Lung (tissue), 12 donors: Measurements from ENCODE around the gene FOXI2. TPM values are rescaled to one million over a fixed set of nuclear protein-coding genes. Genes with fewer than 3 reads are reported as not detected.
A peak's percentile ranks its signal among the peaks of the same experiment; 100 is the strongest.

Source experiments
- ATAC-seq: fragments of 200-7000 bp; cut with Tn5 transposase; one replicate; pipeline ENCODE4 v1.9.1; 2020; ENCODE audit warnings: moderate number of reproducible peaks; ENCODE audit not compliant: insufficient read depth, low FRiP score
- DNase-seq, 3 donors: peaks; one replicate each; pipeline ENCODE4 v3.0.0-alpha.2; 2013 to 2017
- H3K27ac ChIP-seq, 2 donors: one replicate each; pipeline ENCODE4 v1.5.1; 2013; ENCODE audit warnings: mild to moderate bottlenecking in 2 of 2, moderate library complexity in 2 of 2, control low read depth in 1 of 2, inconsistent platforms in 1 of 2, low read depth in 1 of 2, low read length in 1 of 2
- H3K27me3 ChIP-seq, 3 donors: one replicate each; pipeline ENCODE4 v1.5.1; 2013; ENCODE audit warnings: low read length in 2 of 3; ENCODE audit not compliant: control insufficient read depth in 3 of 3, insufficient read depth in 3 of 3
- H3K36me3 ChIP-seq, 4 donors: one replicate each; pipeline ENCODE4 v1.5.1; 2013; ENCODE audit warnings: low read length in 4 of 4, mild to moderate bottlenecking in 1 of 4, moderate library complexity in 1 of 4; ENCODE audit not compliant: control insufficient read depth in 4 of 4, insufficient read depth in 4 of 4
- H3K4me1 ChIP-seq, 5 donors: one replicate each; pipeline ENCODE4 v1.5.1; 2013; ENCODE audit warnings: low read length in 5 of 5, mild to moderate bottlenecking in 2 of 5, moderate library complexity in 1 of 5; ENCODE audit not compliant: control insufficient read depth in 5 of 5, insufficient read depth in 5 of 5
- H3K4me3 ChIP-seq: one replicate; pipeline ENCODE4 v1.5.1; 2013; ENCODE audit warnings: mild to moderate bottlenecking, control low read depth, moderate library complexity
- H3K9ac ChIP-seq, 2 donors: one replicate each; pipeline ENCODE4 v1.5.1; 2013; ENCODE audit warnings: low read length in 2 of 2, control low read depth in 1 of 2; ENCODE audit not compliant: insufficient read depth in 1 of 2
- H3K9me3 ChIP-seq, 4 donors: one replicate each; pipeline ENCODE4 v1.5.1; 2013; ENCODE audit warnings: low read length in 3 of 4, mild to moderate bottlenecking in 1 of 4, moderate library complexity in 1 of 4; ENCODE audit not compliant: control insufficient read depth in 4 of 4, insufficient read depth in 3 of 4
- CTCF ChIP-seq: IDR thresholded peaks from 2 replicates; pipeline ENCODE4 v1.5.1; 2012; ENCODE audit warnings: mild to moderate bottlenecking; ENCODE audit errors: control extremely low read depth, extremely low read depth
- WGBS, 2 donors: extraction: QIAGEN DNeasy Blood & Tissue Kit; methylation state at CpG; one replicate each; pipeline ENCODE4 v1.1.7; 2013; 5-methylcytosine and 5-hydroxymethylcytosine counted together
- polyA plus RNA-seq, 2 donors: library from polyadenylated mRNA; stranded (reverse); fragments of 200-250 nt; gene quantifications; one replicate each; pipeline ENCODE4 v1.2.1, GENCODE V29; 2013
- total RNA-seq, 2 donors: library from RNA; depleted of rRNA in 1 of 2; stranded (reverse); fragments of >200 nt in 1 of 2; gene quantifications; one replicate each; pipeline ENCODE4 v1.2.1, GENCODE V29; 2014 to 2021
- donor health status: control.
- donor health status: control.
- donor health status: Bipolar disorder and iron deficiency.
- donor health status: healthy.
- donor health status: DM: yes; HTN: yes; CAD: no.

Gene FOXI2
- total and polyA plus RNA-seq, 4 donors, result 0.08 to 0.15 TPM; not detected in 2

- Histone ChIP-seq H3K9me3 (no peaks in the 10 kb centered on the region), H3K27ac (no peak overlapping the region), H3K4me3 (no peak overlapping the region), H3K27me3 (peaks cover 0 to 9% (median 0%) of the 10 kb centered on the region in 3 donors), H3K4me1 (peaks cover 0 to 2% (median 0%) of the 10 kb centered on the region in 5 donors), H3K36me3 (no peaks in the 10 kb centered on the region), H3K9ac (no peak overlapping the region)
- DNase-seq (no peak), ATAC-seq (no peak)
- 63 to 87% methylated on average over 2 of the region's 2 CpGs for WGBS, 2 donors
- TF ChIP-seq CTCF, result no peak
Observed at GRCh38 chr10:127759276-127759675, 22.3 kb downstream of the FOXI2 start.

DNA sequence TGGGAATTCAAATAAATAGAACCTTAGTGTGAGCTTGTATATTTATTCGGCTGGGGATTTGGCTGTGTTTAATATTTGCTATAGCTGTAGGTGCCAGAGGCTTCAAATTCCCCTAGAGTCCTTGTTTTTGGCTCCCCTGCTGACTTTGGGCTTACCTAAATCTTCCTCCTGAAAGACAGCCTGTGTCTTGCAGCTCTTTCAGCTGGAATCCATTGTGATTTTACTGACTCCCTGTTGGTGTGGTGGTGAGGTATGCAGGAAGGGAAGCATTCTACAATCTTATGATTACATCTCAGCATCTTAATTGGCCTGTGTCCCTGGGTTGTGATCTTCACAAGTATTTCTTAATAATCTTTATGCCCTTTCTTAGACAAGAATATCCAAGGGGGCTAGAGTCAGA lies 25.9 kb downstream of the FOXI2 start:
- Histone ChIP-seq H3K27ac (no peak overlapping the region), H3K4me3 (no peak overlapping the region), H3K36me3 (no peaks in the 10 kb centered on the region), H3K9me3 (no peaks in the 10 kb centered on the region), H3K27me3 (peaks cover 0 to 9% (median 0%) of the 10 kb centered on the region in 3 donors), H3K4me1 (no peaks in the 10 kb centered on the region), H3K9ac (no peak overlapping the region)
- 62 to 67% methylated on average over 1 of the region's 1 CpG for WGBS, 2 donors
- DNase-seq (no peak), ATAC-seq (no peak)
- no peak for TF ChIP-seq CTCF

DNA sequence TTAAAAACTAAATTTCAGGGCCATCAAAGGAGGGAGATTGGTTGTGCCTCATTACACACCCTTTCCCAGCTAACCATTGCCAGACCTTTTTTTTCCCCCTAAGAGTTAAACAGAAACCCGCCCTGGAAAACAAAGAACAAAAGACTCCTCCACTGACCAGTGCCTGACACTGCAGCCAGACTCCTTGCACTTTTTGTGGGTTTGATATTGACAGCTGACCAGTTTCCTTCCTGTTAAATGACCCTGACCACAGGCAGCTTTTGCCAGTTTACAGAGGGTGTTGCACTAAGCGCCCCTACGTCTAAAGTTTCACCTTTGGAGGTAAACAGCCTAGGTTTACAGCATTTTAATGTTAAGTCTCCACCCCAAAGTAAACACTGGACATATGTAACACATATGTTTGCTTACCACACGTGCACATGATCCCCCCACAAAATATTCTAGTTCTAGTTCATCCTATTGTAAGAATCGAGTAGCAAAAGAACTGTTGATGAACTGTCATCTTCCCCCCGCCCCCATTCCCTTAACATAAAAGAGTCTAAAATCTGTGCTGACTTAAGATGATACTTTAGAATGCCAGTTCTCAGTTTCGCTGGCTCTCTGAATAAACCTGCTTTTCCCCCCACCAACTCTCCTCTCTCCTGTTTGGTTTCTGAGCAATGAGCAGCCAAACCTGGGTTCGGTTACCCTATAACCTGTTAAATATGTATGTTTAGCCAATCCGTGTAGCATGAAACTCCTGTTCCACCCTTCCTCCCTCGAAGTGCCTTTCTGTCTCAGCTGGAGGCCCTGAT lies 38.0 kb downstream of the FOXI2 start:
- Histone ChIP-seq H3K9me3 (peaks cover 0 to 6% (median 1%) of the 10 kb centered on the region in 4 donors), H3K9ac (peak overlapping the region in 1 of 2 donors; percentile 23), H3K4me3 (no peak overlapping the region), H3K27ac (no peak overlapping the region), H3K36me3 (no peaks in the 10 kb centered on the region), H3K27me3 (peaks cover 0 to 2% (median 0%) of the 10 kb centered on the region in 3 donors), H3K4me1 (peaks cover 0 to 4% (median 0%) of the 10 kb centered on the region in 5 donors)
- DNase-seq (peak in 2 of 3 donors; percentile 2 to 10), ATAC-seq (no peak)
- 41 to 63% methylated on average over 10 of the region's 10 CpGs for WGBS, 2 donors
- TF ChIP-seq CTCF, result no peak
